Measurements from ENCODE around the gene SF1.

The SF1 gene

GRCh38 chr11:64764040-64764611 is 14.2 kb downstream of the SF1 start:
- TF ChIP-seq, protein P1, sequence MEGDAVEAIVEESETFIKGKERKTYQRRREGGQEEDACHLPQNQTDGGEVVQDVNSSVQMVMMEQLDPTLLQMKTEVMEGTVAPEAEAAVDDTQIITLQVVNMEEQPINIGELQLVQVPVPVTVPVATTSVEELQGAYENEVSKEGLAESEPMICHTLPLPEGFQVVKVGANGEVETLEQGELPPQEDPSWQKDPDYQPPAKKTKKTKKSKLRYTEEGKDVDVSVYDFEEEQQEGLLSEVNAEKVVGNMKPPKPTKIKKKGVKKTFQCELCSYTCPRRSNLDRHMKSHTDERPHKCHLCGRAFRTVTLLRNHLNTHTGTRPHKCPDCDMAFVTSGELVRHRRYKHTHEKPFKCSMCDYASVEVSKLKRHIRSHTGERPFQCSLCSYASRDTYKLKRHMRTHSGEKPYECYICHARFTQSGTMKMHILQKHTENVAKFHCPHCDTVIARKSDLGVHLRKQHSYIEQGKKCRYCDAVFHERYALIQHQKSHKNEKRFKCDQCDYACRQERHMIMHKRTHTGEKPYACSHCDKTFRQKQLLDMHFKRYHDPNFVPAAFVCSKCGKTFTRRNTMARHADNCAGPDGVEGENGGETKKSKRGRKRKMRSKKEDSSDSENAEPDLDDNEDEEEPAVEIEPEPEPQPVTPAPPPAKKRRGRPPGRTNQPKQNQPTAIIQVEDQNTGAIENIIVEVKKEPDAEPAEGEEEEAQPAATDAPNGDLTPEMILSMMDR (IDR thresholded peaks at IDR 0.05; ENCODE audit: borderline replicate concordance, insufficient read depth, low read depth, low read length): no peak
- no peak overlapping the region for H3K4me3 ChIP-seq (ENCODE audit: low read depth, low read length)

DNA sequence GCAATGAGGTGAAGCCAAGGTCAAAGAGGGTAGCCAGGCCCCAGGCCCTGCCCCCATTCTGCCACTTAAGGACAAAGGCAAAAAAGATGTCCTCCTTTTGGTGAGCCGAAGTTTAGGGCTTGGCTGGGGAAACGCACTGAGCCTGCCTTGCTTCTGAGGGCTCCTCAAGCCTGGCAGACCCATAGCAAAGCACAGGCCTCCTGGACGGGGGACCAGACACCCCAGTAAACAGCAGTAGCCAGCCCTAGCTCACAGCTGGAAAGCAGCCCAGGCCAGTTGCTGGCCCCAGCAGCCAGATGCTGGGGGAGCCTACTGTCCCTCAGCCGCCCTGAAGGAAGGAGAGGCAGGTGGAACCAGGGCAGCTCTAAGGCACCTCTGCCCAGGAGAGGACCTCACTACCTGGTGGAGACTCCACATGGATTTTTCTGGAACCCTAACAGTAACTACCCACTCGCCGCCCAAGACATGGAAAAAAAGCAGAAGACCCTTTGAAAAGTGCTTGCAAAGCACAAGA is 14.8 kb downstream of the SF1 start:
- H3K4me3 ChIP-seq (ENCODE audit: low read depth, low read length): no peak overlapping the region
- TF ChIP-seq, protein P1 (IDR thresholded peaks at IDR 0.05; ENCODE audit: borderline replicate concordance, insufficient read depth, low read depth, low read length): no peak

DNA sequence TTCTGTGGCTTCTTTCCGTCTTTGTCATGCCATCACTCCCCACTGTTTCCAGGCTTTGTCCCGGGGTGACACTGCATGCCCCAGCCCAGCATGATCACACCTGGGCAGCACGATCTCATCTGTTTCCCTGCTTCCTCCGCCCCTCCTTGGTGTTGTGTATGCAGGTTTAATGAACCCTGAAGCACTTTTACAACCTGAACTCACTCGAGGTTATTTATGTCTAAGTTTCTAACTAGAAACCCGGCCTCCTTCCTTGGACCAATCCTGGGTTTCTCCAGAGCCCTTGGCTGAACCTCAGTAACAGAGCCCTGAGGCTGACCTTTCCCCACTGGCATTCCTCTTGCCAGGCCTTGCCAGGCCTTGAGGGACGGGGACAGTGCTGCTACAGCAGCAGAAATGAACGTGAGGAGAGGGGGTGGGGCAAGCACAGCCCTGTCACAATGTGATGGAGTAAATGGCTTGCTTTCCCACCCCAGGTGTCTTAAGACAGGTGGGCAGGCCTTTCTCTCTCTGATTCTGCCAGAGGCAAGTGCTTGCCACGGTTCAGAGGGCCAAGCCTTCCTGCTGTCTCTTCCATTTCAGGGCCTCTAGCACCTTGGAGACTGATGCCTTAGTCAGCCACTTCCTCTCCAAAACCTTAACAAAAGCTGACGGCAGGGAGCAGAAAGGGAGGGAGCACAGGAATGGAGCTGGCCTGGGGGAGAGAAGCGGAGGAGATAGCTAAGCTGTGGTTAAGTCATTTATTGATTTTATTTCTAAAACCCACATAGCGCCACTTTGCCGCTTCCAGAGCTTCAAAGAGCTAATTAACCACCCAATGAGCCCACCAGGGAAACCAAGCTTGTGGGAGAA is 15.4 kb downstream of the SF1 start:
- no peak overlapping the region for H3K4me3 ChIP-seq (ENCODE audit: low read depth, low read length)

GRCh38 chr11:64762277-64762673 is 16.1 kb downstream of the SF1 start:
- TF ChIP-seq, protein P1 (IDR thresholded peaks at IDR 0.05; ENCODE audit: borderline replicate concordance, insufficient read depth, low read depth, low read length): no peak
- no peak overlapping the region for H3K4me3 ChIP-seq (ENCODE audit: low read depth, low read length)

More for the DNA sequence above, 15.4 kb downstream of the SF1 start:
- TF ChIP-seq, protein P1 (IDR thresholded peaks at IDR 0.05; ENCODE audit: borderline replicate concordance, insufficient read depth, low read depth, low read length): no peak

GRCh38 chr11:64760759-64761420 is 17.5 kb downstream of the SF1 start:
- TF ChIP-seq, protein P1 (IDR thresholded peaks at IDR 0.05; ENCODE audit: borderline replicate concordance, insufficient read depth, low read depth, low read length): no peak
- no peak overlapping the region for H3K4me3 ChIP-seq (ENCODE audit: low read depth, low read length)

DNA sequence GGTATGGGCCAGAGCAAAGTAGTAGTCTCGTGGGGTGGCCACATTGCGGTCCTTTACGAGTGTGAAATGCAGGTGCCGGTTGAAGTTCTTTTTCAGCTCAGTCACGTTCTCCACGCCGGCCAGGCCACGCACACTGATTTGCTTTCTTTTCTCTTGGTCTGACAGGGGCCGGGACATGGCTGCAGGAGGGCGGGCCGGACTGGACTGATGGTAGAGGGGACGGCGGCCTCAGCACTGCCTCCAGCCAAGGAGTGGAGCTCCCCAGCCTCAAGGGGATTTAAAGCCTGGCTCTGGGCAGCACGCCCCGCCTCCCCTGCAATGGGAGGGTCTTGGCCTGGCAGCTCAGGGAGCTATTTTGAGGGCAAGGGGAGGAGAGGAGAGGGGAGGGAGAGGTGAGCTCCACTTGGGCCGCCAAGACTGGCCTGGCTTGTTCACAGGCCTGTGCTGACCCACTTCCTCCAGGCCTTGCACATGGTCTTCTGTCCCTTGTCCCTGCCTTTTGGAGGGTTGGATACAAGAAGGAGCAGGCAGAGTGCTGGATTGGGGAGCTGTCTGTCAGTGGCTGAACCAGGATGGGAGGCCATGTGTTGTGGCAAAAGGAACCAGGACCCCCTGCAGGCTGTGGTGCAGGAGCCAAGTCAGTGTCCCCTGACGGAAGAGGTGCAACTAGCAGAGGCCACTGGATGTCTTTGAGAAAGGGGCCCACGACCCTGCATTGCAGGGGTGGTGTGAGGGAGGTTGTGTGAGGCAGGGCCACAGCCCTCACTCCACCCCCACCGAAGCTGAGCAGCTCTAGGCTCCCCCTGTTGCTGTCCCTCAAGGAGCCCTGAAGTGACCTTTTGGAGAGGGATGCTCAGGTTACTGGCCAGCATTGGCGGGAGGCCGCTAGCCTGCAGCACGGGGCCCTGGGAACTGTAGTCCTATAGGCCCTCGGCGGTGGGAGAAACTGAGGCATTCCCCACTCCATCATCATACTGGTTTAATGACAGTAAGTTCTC is 18.3 kb downstream of the SF1 start, which contains the start of gene PYGM:
Gene PYGM, minus strand, starts transcription at position 253 of the 998 bp plus-strand sequence. Its CDS starts 76 bp downstream, at position 177.
- TF ChIP-seq, protein P1 (IDR thresholded peaks at IDR 0.05; ENCODE audit: borderline replicate concordance, insufficient read depth, low read depth, low read length): no peak
- no peak within 1 kb of the TSS for H3K4me3 ChIP-seq (ENCODE audit: low read depth, low read length)
